ENCODE results near the gene ZACN. TPM values are rescaled to one million over a fixed set of nuclear protein-coding genes. Genes with fewer than 3 reads are reported as not detected.

Gene ZACN
- polyA plus RNA-seq, 1 experiment, result 0.05 TPM

- DNase-seq (ENCODE audit: low read depth), result no peak
- peaks cover 22% of the 10 kb centered on the region for H3K36me3 ChIP-seq (ENCODE audit: control insufficient read depth, insufficient read depth, low read length)
- H3K4me3 ChIP-seq (ENCODE audit: low read depth, low read length), result no peak overlapping the region
- peaks cover 36% of the 10 kb centered on the region for H3K27me3 ChIP-seq (ENCODE audit: control insufficient read depth, insufficient read depth, low read length)
- POLR2A ChIA-PET, result no interaction called here
- no peak for TF ChIP-seq CTCF (IDR thresholded peaks at IDR 0.05; ENCODE audit: insufficient read depth, low read depth, low read length)
- CTCF ChIA-PET, result interaction anchor here (0.6 to 1.3 kb wide), 2 partner anchors 7 to 100 kb away, joined by 3 read pairs; no protein-coding TSS in a partner anchor
Observed at GRCh38 chr17:76081295-76082210, 2.6 kb downstream of the ZACN start.

GRCh38 chr17:76082326-76083251 is 3.6 kb downstream of the ZACN start:
- TF ChIP-seq CTCF (IDR thresholded peaks at IDR 0.05; ENCODE audit: insufficient read depth, low read depth, low read length), result no peak
- Histone ChIP-seq H3K27me3 (ENCODE audit: control insufficient read depth, insufficient read depth, low read length) (peaks cover 26% of the 10 kb centered on the region), H3K36me3 (ENCODE audit: control insufficient read depth, insufficient read depth, low read length) (peaks cover 29% of the 10 kb centered on the region), H3K4me3 (ENCODE audit: low read depth, low read length) (no peak overlapping the region)
- DNase-seq (ENCODE audit: low read depth), result no peak
- POLR2A ChIA-PET, result no interaction called here
- CTCF ChIA-PET, result interaction anchor here (0.6 kb wide), 2 partner anchors 99 to 279 kb away, joined by 3 read pairs; no protein-coding TSS in a partner anchor

- ChIA-PET POLR2A (no interaction called here), CTCF (interaction anchor here (1.3 kb wide), 1 partner anchor 70 kb away, joined by 3 read pairs; no protein-coding TSS in a partner anchor)
- TF ChIP-seq CTCF (IDR thresholded peaks at IDR 0.05; ENCODE audit: insufficient read depth, low read depth, low read length), result no peak
- Histone ChIP-seq H3K36me3 (ENCODE audit: control insufficient read depth, insufficient read depth, low read length) (peaks cover 40% of the 10 kb centered on the region), H3K27me3 (ENCODE audit: control insufficient read depth, insufficient read depth, low read length) (peaks cover 19% of the 10 kb centered on the region), H3K4me3 (ENCODE audit: low read depth, low read length) (no peak overlapping the region)
- no peak for DNase-seq (ENCODE audit: low read depth)
Observed at GRCh38 chr17:76083536-76084182, 4.7 kb downstream of the ZACN start.

GRCh38 chr17:76085066-76085730 is 6.2 kb downstream of the ZACN start:
- Histone ChIP-seq H3K27me3 (ENCODE audit: control insufficient read depth, insufficient read depth, low read length) (peaks cover 4% of the 10 kb centered on the region), H3K4me3 (ENCODE audit: low read depth, low read length) (no peak overlapping the region), H3K36me3 (ENCODE audit: control insufficient read depth, insufficient read depth, low read length) (peaks cover 48% of the 10 kb centered on the region)
- no peak for TF ChIP-seq CTCF (IDR thresholded peaks at IDR 0.05; ENCODE audit: insufficient read depth, low read depth, low read length)
- ChIA-PET POLR2A (no interaction called here), CTCF (interaction anchor here (1.4 to 2.1 kb wide), 2 partner anchors 10 to 194 kb away, joined by 4 to 6 read pairs; no protein-coding TSS in a partner anchor)
- DNase-seq (ENCODE audit: low read depth), result no peak

Measured in BJ (cell line).